GM12878 (cell line): ENCODE measurements around the gene PRKN. TPM values are rescaled to one million over a fixed set of nuclear protein-coding genes. Genes with fewer than 3 reads are reported as not detected.

Source experiments
- ATAC-seq: fragments of 200-7000 bp; cut with Tn5 transposase; 3 replicates; pipeline ENCODE4 v1.9.1; 2020; ENCODE audit warnings: mild to moderate bottlenecking, moderate library complexity
- BruUV-seq: library from RNA; stranded (reverse); fragments of 400-500 nt; replicated peaks from 2 replicates; lab custom pipeline; 2021; lab: Mats Ljungman, UMichigan
- CTCF ChIA-PET: fragments of 300-600 bp; sonication (Branson Sonifier 250); formaldehyde crosslinking; extraction: SDS; loops from one replicate; lab custom pipeline; 2021; ENCODE audit warnings: inconsistent platforms; lab: Yijun Ruan, JAX
- POLR2A ChIA-PET: fragments of 350-600 bp; formaldehyde crosslinking; extraction: SDS; loops from one replicate; lab custom pipeline; 2021; ENCODE audit warnings: inconsistent platforms; lab: Charles Lee
- RAD21 ChIA-PET: fragments of 300-600 bp; sonication (Branson Sonifier 250); formaldehyde crosslinking; loops from one replicate; lab custom pipeline; 2023; ENCODE audit warnings: antibody characterized with exemption; ENCODE audit not compliant: unreplicated experiment; lab: Charles Lee
- SMC1A ChIA-PET: fragments of 300-600 bp; sonication (Branson Sonifier 250); formaldehyde crosslinking; loops from one replicate; lab custom pipeline; 2023; ENCODE audit not compliant: unreplicated experiment, uncharacterized antibody; lab: Charles Lee
- DNase-seq: peaks from one replicate; pipeline ENCODE4 v3.0.0-alpha.2; 2011; ENCODE audit warnings: low read depth, low spot score
- FAIRE-seq: peaks from 3 replicates; lab custom pipeline; 2011; peaks lifted over from hg19 to GRCh38; lab: Jason Lieb, UNC
- H2AFZ ChIP-seq: 2 replicates; pipeline ENCODE4 v1.6.0; 2011; ENCODE audit warnings: low read depth, low read length, control low read depth; ENCODE audit not compliant: control insufficient read depth
- H3K27ac ChIP-seq: 2 replicates; pipeline ENCODE4 v1.5.1; 2011; ENCODE audit warnings: control low read depth; ENCODE audit not compliant: control insufficient read depth, insufficient read depth
- H3K27me3 ChIP-seq, 2 experiments: replicated peaks in 1 of 2; 2 replicates each; pipeline versions ENCODE4 v1.6.0 to v1.6.1; 2011; ENCODE audit warnings: low read length in 1 of 2; ENCODE audit not compliant: control insufficient read depth in 2 of 2, insufficient read depth in 2 of 2
- H3K36me3 ChIP-seq, 2 experiments: 2 replicates each; pipeline ENCODE4 v1.5.1; 2011; ENCODE audit warnings: low read length in 1 of 2; ENCODE audit not compliant: control insufficient read depth in 2 of 2, insufficient read depth in 2 of 2
- H3K4me1 ChIP-seq: 2 replicates; pipeline ENCODE4 v1.6.1; 2011; ENCODE audit warnings: mild to moderate bottlenecking, low read length, moderate library complexity, mixed read lengths; ENCODE audit not compliant: control insufficient read depth, insufficient read depth
- H3K4me2 ChIP-seq: 2 replicates; pipeline ENCODE4 v1.6.0; 2011; ENCODE audit warnings: control low read depth; ENCODE audit not compliant: control insufficient read depth, insufficient read depth
- H3K4me3 ChIP-seq: fragments of 200-600 bp; sonication (generic); 2 replicates; pipeline ENCODE4 v1.5.1; 2016
- H3K79me2 ChIP-seq: 2 replicates; pipeline ENCODE4 v1.6.0; 2011; ENCODE audit warnings: low read length; ENCODE audit not compliant: control insufficient read depth, insufficient read depth
- H3K9ac ChIP-seq: 2 replicates; pipeline ENCODE4 v1.8.0; 2011; ENCODE audit warnings: low read length, control low read depth, mixed read lengths; ENCODE audit not compliant: control insufficient read depth, insufficient read depth
- H3K9me3 ChIP-seq: replicated peaks from 3 replicates; pipeline ENCODE4 v1.5.1; 2011; ENCODE audit warnings: mild to moderate bottlenecking, low read length; ENCODE audit not compliant: control insufficient read depth, insufficient read depth
- H4K20me1 ChIP-seq: 2 replicates; pipeline ENCODE4 v1.6.0; 2011; ENCODE audit not compliant: control insufficient read depth, insufficient read depth
- ASH2L ChIP-seq: fragments of 300-600, 200-600 bp; sonication (generic); IDR thresholded peaks from 2 replicates; pipeline ENCODE4 v1.6.1; 2017; ENCODE audit warnings: low read depth, mild to moderate bottlenecking, borderline replicate concordance
- BACH1 ChIP-seq: fragments of 450-650 bp; IDR thresholded peaks from 2 replicates; pipeline ENCODE4 v1.6.1; 2017; ENCODE audit warnings: mild to moderate bottlenecking, borderline replicate concordance
- CHD4 ChIP-seq: fragments of 200-600 bp; sonication (generic); IDR thresholded peaks from 2 replicates; pipeline ENCODE4 v1.6.1; 2016; ENCODE audit warnings: mild to moderate bottlenecking
- CREM ChIP-seq: IDR thresholded peaks from 2 replicates; pipeline ENCODE4 v1.6.1; 2014; ENCODE audit warnings: antibody characterized with exemption, low read depth
- EGR1 ChIP-seq, 2 experiments: IDR thresholded peaks; 1 replicate in 1 of 2; 2 replicates in 1 of 2; pipeline ENCODE4 v1.6.1; 2011 to 2012; ENCODE audit warnings: low read depth in 2 of 2, low read length in 2 of 2, borderline replicate concordance in 1 of 2, mild to moderate bottlenecking in 1 of 2, moderate library complexity in 1 of 2
- EZH2 ChIP-seq: IDR thresholded peaks from 2 replicates; pipeline ENCODE4 v1.6.1; 2012; ENCODE audit warnings: low read depth, mild to moderate bottlenecking, control low read depth, inconsistent platforms, low read length, borderline replicate concordance; ENCODE audit not compliant: control insufficient read depth
- KLF5 ChIP-seq: fragments of 450-650 bp; IDR thresholded peaks from 2 replicates; pipeline ENCODE4 v1.6.1; 2014; ENCODE audit warnings: mild to moderate bottlenecking; ENCODE audit not compliant: partially characterized antibody
- RAD51 ChIP-seq: fragments of 450-650 bp; IDR thresholded peaks from 2 replicates; pipeline ENCODE4 v1.6.1; 2016; ENCODE audit warnings: moderate library complexity, mild to moderate bottlenecking, inconsistent platforms
- RCOR1 ChIP-seq: conservative IDR thresholded peaks from 2 replicates; pipeline ENCODE4 v1.6.1; 2012; ENCODE audit warnings: low read depth, low read length, improper control_type of control experiment
- SMC3 ChIP-seq: IDR thresholded peaks from 2 replicates; pipeline ENCODE4 v1.6.1; 2011; ENCODE audit warnings: low read length, improper control_type of control experiment, borderline replicate concordance
- SRF ChIP-seq, 2 experiments: IDR thresholded peaks; 2 replicates each; pipeline ENCODE4 v1.6.1; 2011; ENCODE audit warnings: low read depth in 2 of 2, low read length in 2 of 2, mild to moderate bottlenecking in 1 of 2, moderate library complexity in 1 of 2
- SUPT20H ChIP-seq: IDR thresholded peaks from 2 replicates; pipeline ENCODE4 v1.6.1; 2011; ENCODE audit warnings: low read depth, mild to moderate bottlenecking, low read length, moderate library complexity, borderline replicate concordance; ENCODE audit not compliant: control insufficient read depth
- WRNIP1 ChIP-seq: IDR thresholded peaks from 2 replicates; pipeline ENCODE4 v1.6.1; 2011; ENCODE audit warnings: low read depth, low read length, improper control_type of control experiment, borderline replicate concordance
- ZNF24 ChIP-seq: fragments of 450-650 bp; IDR thresholded peaks from 2 replicates; pipeline ENCODE4 v1.6.1; 2017; ENCODE audit warnings: antibody characterized with exemption, mild to moderate bottlenecking
- ZZZ3 ChIP-seq: IDR thresholded peaks from 2 replicates; pipeline ENCODE4 v1.6.1; 2011; ENCODE audit warnings: low read depth; ENCODE audit not compliant: control insufficient read depth, insufficient read length
- whole genome bisulfite sequencing: methylation state at CpG from one replicate; pipeline ENCODE4 v1.1.6; 2016; ENCODE audit warnings: low lambda C conversion rate; ENCODE audit not compliant: insufficient replicate concordance, insufficient coverage; ENCODE audit errors: missing lambda C conversion rate; 5-methylcytosine and 5-hydroxymethylcytosine counted together
- in situ Hi-C: fragments of 300-500 bp; cut with MboI; formaldehyde crosslinking; loops from 9 replicates; pipeline ENCODE4 v1.14.3; 2018; ENCODE audit warnings: mixed read lengths
- intact Hi-C: fragments of 100-400 bp; cut with micrococcal nuclease; formaldehyde crosslinking; loops from one replicate; pipeline ENCODE4 v1.14.2; 2022; ENCODE audit not compliant: unreplicated experiment
- polyA plus RNA-seq, 11 experiments: library from polyadenylated mRNA; depleted of rRNA in 4 of 11; unstranded in 6 of 11; stranded (reverse) in 5 of 11; fragments of >200 nt; fragmentation: Nextera tagmentation in 4 of 11; fragmentation: Illumina TruSeq in 1 of 11; extraction: Ambion mirVana in 4 of 11; extraction: Trizol in 1 of 11; gene quantifications; 1 replicate in 1 of 11; 2 replicates in 10 of 11; pipeline versions ENCODE4 v1.2.1 to v1.2.3, GENCODE V29; 2011 to 2016; ENCODE audit warnings: inconsistent platforms in 2 of 11, missing spikeins in 2 of 11, low read depth in 1 of 11
- total RNA-seq, 4 experiments: library from RNA; depleted of rRNA in 3 of 4; stranded (reverse); fragments of >200 nt in 3 of 4; fragmentation: Illumina TruSeq in 1 of 4; extraction: Trizol in 1 of 4; gene quantifications; 2 replicates each; pipeline versions ENCODE4 v1.2.1 to v1.2.3, GENCODE V29; 2013 to 2021
- TF ChIP-seq, protein P1 (sequence below): fragments of 450-650 bp; IDR thresholded peaks from 2 replicates; pipeline ENCODE4 v1.6.1; 2017; ENCODE audit warnings: mild to moderate bottlenecking, moderate library complexity
- TF ChIP-seq, protein P2 (sequence below): fragments of 150-350 bp; IDR thresholded peaks from 2 replicates; pipeline ENCODE4 v1.6.1; 2016; ENCODE audit warnings: low read depth, low read length

The PRKN gene
- total and polyA plus RNA-seq, 10 of the 15 experiments (the other 5 are each of a cell fraction or from before 2014, with no cell fraction given) = 0.06 to 0.09 TPM; not detected in 8

GRCh38 chr6:161837449-161837735 is 890.2 kb downstream of the PRKN start (continued):
- TF ChIP-seq EGR1 (IDR thresholded peaks at IDR 0.05; ENCODE audit: borderline replicate concordance in 1 of 2, low read depth in 2 of 2, low read length in 2 of 2) (no peak), SMC3 (no peak), SUPT20H (no peak), CHD4 (no peak), ASH2L (no peak)

GRCh38 chr6:161836643-161837448 is 890.7 kb downstream of the PRKN start:
- BruUV-seq = no TSS peak
- WGBS = 45% methylated on average over 15 of the region's 15 CpGs
- FAIRE-seq (no peak), DNase-seq (no peak), ATAC-seq (no peak)
- no peaks in the 10 kb centered on the region for H3K36me3 ChIP-seq
- H3K9ac ChIP-seq = no peak overlapping the region
- RAD21 ChIA-PET = no interaction called here
- CTCF ChIA-PET = no interaction called here
- in situ Hi-C loops = no loop called here
- POLR2A ChIA-PET = no interaction called here
- no peaks in the 10 kb centered on the region for H3K79me2 ChIP-seq
- SMC1A ChIA-PET = no interaction called here
- H3K4me3 ChIP-seq = no peak overlapping the region
- intact Hi-C loops = no loop called here
- H3K27me3 ChIP-seq = no peaks in the 10 kb centered on the region
- H3K4me1 ChIP-seq = no peaks in the 10 kb centered on the region
- H2AFZ ChIP-seq = no peak overlapping the region
- no peaks in the 10 kb centered on the region for H4K20me1 ChIP-seq
- no peak overlapping the region for H3K4me2 ChIP-seq
- H3K27ac ChIP-seq = no peak overlapping the region
- H3K9me3 ChIP-seq = no peaks in the 10 kb centered on the region
- TF ChIP-seq, protein P1, sequence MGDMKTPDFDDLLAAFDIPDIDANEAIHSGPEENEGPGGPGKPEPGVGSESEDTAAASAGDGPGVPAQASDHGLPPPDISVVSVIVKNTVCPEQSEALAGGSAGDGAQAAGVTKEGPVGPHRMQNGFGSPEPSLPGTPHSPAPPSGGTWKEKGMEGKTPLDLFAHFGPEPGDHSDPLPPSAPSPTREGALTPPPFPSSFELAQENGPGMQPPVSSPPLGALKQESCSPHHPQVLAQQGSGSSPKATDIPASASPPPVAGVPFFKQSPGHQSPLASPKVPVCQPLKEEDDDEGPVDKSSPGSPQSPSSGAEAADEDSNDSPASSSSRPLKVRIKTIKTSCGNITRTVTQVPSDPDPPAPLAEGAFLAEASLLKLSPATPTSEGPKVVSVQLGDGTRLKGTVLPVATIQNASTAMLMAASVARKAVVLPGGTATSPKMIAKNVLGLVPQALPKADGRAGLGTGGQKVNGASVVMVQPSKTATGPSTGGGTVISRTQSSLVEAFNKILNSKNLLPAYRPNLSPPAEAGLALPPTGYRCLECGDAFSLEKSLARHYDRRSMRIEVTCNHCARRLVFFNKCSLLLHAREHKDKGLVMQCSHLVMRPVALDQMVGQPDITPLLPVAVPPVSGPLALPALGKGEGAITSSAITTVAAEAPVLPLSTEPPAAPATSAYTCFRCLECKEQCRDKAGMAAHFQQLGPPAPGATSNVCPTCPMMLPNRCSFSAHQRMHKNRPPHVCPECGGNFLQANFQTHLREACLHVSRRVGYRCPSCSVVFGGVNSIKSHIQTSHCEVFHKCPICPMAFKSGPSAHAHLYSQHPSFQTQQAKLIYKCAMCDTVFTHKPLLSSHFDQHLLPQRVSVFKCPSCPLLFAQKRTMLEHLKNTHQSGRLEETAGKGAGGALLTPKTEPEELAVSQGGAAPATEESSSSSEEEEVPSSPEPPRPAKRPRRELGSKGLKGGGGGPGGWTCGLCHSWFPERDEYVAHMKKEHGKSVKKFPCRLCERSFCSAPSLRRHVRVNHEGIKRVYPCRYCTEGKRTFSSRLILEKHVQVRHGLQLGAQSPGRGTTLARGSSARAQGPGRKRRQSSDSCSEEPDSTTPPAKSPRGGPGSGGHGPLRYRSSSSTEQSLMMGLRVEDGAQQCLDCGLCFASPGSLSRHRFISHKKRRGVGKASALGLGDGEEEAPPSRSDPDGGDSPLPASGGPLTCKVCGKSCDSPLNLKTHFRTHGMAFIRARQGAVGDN = no peak
- TF ChIP-seq RAD51 (no peak), KLF5 (no peak), ZNF24 (no peak), SRF (IDR thresholded peaks at IDR 0.05; ENCODE audit: low read depth in 2 of 2, low read length in 2 of 2) (no peak), WRNIP1 (no peak), CREM (no peak), EZH2 (no peak), BACH1 (no peak), ZZZ3 (no peak), RCOR1 (no peak)
- TF ChIP-seq, protein P2, sequence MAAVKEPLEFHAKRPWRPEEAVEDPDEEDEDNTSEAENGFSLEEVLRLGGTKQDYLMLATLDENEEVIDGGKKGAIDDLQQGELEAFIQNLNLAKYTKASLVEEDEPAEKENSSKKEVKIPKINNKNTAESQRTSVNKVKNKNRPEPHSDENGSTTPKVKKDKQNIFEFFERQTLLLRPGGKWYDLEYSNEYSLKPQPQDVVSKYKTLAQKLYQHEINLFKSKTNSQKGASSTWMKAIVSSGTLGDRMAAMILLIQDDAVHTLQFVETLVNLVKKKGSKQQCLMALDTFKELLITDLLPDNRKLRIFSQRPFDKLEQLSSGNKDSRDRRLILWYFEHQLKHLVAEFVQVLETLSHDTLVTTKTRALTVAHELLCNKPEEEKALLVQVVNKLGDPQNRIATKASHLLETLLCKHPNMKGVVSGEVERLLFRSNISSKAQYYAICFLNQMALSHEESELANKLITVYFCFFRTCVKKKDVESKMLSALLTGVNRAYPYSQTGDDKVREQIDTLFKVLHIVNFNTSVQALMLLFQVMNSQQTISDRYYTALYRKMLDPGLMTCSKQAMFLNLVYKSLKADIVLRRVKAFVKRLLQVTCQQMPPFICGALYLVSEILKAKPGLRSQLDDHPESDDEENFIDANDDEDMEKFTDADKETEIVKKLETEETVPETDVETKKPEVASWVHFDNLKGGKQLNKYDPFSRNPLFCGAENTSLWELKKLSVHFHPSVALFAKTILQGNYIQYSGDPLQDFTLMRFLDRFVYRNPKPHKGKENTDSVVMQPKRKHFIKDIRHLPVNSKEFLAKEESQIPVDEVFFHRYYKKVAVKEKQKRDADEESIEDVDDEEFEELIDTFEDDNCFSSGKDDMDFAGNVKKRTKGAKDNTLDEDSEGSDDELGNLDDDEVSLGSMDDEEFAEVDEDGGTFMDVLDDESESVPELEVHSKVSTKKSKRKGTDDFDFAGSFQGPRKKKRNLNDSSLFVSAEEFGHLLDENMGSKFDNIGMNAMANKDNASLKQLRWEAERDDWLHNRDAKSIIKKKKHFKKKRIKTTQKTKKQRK = no peak
